HL-60 (cell line): ENCODE measurements around the gene HHAT.

Source experiments
- CTCF ChIP-seq: IDR thresholded peaks from one replicate; pipeline ENCODE4 v1.5.1; 2011; ENCODE audit warnings: low read length, control low read depth, inconsistent platforms; ENCODE audit not compliant: insufficient read depth
- REST ChIP-seq: IDR thresholded peaks from 2 replicates; pipeline ENCODE4 v1.6.1; 2012; ENCODE audit warnings: low read depth; ENCODE audit not compliant: insufficient replicate concordance
- SPI1 ChIP-seq: IDR thresholded peaks from 2 replicates; pipeline ENCODE4 v1.6.1; 2012; ENCODE audit warnings: low read depth, mild to moderate bottlenecking, borderline replicate concordance

- no peak for TF ChIP-seq CTCF
- no peak for TF ChIP-seq REST
- no peak for TF ChIP-seq SPI1
Measured at GRCh38 chr1:210540288-210540687, 211.6 kb downstream of the HHAT start.
